Stimulated activated CD8-positive, alpha-beta memory T cell treated with anti-CD3 and anti-CD28 coated beads, Interleukin-7, amount 100 ng/mL, for 1 hour (primary cell): ENCODE measurements around the gene C16orf96.
"Not testable (repeated sequence)": the region's sequence is repeated elsewhere in the genome, so short reads cannot be mapped to it uniquely, and the experiment has no call there.

ENCODE experiments used
- DNase-seq, 2 donors: peaks; one replicate each; pipeline ENCODE4 v3.0.0-alpha.2; 2020; ENCODE audit warnings: low read depth in 2 of 2

The C16orf96 gene

DNA sequence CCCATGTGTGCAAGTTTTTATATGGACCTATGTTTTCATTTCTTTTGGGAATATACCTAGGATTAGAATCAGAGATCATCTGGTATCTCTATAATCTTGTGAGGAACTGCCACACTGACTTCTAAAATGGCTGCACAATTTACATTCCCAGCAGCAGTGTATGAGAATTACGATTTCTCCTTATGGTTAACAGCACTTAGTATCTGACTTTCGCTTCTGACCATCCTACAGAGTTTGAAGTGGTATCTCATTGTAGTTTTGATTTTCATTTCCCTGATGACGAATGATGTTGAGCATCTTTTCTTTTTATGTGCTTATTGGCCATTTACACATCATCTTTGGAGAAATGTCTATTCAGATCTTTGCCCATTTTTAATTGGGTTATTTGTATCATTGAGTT lies 10.0 kb downstream of the C16orf96 start:
- DNase-seq = no peak

DNA sequence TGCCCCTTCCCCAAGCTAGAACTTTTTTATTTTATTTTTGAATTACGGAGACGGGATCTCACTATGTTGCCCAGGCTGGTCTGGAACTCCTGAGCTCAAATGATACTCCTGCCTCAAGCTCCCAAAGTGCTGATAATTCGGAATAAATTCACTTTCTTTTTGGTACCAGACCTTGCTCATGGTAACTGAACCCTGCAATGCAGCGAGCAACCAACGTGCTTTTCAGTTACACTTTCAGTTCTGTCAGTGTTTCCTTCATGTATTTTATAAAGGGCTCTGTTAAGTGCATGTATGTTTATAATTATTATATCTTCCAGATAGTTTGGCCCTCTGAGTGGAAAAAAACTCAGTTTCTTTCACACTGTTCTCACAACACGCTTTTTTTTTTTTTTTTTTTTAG lies 13.9 kb downstream of the C16orf96 start:
- DNase-seq = no peak

DNA sequence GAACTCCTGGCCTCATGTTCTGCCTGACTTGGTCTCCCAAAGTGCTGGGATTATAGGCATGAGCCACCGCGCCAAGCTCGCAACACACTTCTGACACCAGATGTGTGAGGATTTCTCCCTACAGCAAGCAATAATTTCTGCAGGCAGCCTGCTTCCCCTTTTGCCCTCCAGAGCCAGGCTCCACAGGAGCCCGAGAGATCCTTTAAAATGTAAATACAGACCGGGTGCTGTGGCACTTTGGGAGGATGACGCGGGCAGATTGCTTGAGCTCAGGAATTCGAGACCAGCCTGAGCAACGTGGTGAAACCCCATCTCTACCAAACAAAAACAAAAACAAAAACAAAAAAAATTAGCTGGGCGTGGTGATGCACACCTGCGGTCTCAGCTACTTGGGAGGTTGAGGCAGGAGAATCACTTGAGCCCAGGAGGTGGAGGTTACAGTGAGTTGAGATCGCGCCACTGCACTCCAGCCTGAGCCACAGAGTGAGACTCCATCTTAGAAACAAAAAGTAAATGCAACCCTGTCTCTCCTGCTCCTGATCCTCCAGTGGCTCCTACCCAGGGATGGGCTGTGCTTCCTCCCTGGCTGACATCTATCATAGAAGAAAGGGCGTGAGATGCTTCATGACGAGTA lies 14.7 kb downstream of the C16orf96 start:
- DNase-seq = no peak

DNA sequence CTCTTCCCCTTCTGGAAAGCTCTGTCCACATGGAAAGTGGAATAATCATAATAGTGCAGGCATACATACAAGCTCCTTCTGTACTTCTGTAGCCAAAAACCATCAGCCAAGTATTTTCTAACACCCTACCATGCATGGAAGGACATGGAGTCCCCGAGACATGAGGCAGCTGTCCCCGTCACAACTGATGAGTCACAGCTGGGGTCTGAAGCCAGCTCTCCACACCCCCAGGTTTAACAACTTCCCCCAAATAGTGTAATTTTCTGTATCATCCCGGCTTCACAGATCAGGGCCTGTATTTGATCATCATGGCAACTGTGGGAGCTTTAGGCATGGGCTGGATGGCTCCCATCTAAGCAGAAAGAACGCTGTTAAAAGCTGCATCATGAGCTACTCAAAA lies 16.6 kb downstream of the C16orf96 start:
- DNase-seq = no peak

DNA sequence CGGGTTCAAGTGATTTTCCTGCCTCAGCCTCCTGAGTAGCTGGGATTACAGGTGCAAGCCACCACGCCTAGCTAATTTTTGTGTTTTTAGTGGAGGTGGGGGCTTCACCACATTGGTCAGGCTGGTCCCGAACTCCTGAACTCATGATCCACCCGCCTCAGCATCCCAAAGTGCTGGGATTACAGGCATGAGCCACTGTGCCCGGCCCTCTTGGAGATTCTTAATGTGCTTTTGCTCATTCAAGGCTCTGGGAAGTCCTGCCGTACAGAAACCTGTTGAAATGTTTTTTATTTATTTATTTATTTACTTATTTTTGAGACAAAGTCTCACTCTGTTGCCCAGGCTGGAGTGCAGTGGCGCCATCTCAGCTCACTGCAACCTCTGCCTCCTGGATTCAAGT lies 17.8 kb downstream of the C16orf96 start:
- DNase-seq = not testable (repeated sequence)

DNA sequence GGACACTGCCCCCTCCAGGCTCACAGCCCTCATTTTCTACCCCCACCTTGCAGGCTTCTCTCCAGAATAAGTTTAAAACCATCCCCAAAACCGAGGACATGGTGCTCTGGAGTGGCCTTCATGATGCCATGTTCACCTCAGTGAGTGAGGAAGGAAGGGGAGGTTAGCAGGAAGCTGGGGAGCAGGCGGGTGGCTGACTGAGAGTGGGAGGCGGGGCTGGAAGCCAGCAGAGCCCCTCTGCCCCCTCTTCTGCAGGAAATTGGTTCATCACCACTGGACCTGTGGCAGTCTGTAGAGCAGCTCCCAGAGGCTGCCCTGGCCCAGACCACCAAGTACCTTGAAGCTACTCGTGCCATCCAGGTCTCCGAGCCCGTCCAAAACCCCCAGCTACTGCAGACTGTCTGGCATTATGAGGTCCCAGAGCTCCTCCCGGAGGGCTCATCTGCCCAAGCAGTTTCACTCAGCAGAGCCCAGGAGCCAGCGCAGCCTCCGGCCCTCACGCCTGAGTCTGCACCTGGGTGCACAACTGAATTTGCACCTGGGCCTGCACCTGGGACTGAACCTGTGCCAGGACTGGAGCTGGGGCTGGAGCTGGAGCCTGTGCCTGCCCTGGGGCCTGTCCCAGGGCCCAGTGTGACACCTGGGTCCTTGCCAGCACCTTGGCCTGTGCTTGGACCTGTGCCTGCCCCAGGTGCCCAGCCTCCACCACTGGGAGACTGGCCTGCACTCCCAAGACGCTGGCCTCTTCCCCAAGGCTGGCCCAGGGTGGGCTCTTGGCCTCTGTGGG lies 19.0 kb downstream of the C16orf96 start:
- DNase-seq = no peak

DNA sequence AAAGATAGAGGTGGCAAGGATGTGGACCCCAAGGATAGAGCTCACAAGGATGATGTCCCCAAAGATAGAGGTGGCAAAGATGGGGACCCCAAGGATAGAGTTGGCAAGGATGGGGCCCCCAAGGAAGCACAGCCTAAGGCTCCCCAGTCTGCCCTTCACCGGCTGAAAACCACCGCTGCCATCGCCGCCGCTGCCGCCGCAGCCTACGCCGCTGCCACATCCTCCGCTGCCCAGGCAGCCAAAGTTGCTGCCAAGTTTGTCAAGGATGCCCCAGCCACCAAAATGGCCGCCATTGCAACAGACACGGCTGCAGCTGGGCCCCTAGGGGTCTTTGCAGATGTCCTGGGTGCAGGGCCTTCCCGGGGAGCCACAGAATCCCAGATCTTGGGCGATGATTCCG lies 19.9 kb downstream of the C16orf96 start:
- no peak for DNase-seq

DNA sequence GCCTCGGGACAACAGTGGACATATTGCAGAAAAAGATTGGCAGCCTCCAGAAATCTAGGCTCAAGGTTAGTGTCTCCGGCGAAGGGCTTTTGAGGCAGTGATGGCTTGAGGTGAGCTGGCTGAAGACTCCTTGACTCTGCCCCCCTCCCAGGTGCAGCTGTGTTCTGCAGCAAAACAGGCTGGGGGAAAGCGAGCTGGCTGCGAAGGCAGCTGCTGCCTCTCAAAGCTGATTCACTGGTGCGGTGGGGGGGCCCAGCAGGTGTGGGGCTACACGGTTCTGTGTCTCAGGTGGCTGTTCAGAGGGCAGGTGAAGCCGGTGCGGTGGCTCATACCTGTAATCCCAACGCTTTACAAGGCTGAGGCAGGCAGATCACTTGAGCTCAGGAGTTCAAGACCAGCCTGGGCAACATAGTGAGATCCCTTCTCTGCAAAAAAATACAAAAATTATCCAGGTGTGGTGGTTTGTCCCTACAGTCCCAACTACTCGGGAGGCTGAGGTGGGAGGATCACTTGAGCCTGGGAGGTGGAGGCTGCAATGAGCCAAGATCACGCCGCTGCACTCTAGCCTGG lies 22.9 kb downstream of the C16orf96 start:
- DNase-seq = no peak

DNA sequence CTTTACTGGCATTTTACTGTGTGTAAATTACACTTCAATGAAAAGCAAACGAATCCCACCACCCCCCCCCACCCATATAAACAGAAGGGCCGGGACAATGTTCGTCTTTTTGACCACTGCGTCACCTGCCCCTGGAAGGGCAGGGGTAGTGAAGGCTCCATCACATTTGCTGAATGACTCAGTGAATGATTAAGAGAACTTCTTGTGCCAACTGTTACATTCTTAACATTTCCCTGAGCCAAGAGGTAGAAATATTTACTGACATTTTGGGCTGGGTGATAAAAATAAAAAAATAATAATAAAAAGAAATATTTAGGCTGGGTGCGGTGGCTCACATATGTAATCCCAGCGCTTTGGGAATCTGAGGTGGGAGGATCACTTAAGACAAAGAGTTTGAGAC lies 24.1 kb downstream of the C16orf96 start:
- DNase-seq = no peak

DNA sequence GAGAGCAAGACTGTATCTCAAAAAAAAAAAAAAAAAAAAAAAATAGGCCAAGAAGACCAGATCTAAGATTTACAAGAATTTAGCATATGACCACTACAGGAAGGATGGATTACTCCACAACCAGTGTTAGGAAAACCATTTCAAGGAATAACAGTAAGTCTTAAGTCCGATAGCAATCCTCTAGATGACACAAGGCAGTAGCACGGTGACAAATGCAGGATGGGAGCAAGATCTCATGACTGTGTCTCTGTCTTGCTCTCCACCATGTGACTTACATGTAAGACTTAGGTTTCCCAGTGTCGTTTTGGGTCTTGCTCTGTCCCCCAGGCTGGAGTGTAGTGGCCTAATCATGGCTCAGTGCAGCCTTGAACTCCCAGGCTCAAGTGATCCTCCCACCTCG lies 27.8 kb downstream of the C16orf96 start:
- DNase-seq = no peak

DNA sequence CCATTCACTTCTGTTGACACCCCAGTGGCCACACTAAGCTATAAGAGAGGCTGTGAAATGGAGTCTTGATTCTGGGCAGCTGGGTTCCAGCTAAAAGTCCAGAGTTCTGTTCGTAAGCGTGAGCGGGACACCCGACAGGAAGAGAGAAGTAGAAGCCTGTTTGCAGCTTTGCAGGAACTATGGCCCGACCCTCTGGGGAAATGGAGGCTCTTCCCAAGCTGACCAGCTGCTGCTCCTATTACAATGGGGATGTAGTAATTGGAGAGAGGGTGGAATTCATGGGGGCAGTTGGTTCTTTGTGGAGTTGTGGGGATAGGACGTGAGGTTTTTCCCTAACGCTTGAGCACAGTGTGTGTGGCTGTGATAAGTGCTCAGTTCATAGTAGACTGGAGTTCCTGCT lies 30.2 kb downstream of the C16orf96 start:
- DNase-seq = no peak

DNA sequence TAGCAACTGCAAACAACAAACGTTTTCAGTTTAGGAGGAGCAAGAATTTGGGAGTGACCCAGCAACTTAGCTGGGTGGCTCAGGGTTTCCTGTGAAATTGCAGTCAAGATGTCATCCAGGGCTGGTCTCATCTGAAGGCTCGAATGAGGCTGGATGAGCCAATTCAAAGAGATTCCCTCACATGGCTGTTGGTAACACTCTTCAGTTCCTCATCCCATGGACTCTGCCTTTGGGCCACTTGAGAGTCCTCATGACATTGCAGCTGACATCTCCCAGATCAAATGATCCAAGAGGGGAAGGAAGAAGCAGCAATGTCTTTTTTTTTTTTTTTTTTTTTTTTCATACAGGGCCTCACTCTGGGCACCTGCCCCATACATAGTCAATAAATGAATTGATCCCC lies 32.2 kb downstream of the C16orf96 start:
- no peak for DNase-seq

DNA sequence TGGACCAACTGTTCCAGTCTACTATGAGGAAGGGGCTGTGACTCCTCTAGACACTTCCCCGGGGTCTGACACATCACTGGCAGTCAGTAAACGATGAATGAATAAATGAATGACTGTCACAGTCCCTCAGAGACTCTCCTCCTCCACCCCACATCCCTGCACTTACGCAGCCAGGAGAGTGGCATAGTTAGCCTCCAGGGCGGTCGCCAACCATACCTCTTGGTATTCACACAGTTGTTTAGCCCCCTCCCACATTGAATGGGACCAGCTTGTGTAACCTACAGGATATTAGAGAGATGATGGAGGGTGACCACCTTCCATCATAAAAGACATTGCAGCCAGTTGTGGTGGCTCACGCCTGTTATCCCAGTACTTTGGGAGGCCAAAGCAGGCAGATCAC lies 32.8 kb downstream of the C16orf96 start:
- no peak for DNase-seq

DNA sequence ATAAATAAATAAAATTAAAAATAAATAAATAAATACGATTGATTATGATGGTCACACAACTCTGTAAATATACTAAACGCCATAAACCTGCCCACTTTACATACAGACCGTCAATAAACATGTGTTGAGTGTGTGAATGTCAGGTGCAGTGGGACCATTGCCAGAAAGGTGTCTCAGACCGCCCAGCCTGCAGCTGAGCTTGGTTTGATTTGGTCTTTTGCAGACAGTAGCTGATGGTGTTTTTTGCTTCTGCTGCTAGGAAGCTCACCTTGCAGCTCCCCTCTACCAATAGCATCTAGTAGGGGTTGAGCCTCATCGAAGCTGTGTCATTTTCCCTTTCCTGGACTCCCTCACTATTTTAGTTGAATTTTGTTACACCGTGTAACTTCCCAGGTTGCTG lies 35.1 kb downstream of the C16orf96 start:
- no peak for DNase-seq

DNA sequence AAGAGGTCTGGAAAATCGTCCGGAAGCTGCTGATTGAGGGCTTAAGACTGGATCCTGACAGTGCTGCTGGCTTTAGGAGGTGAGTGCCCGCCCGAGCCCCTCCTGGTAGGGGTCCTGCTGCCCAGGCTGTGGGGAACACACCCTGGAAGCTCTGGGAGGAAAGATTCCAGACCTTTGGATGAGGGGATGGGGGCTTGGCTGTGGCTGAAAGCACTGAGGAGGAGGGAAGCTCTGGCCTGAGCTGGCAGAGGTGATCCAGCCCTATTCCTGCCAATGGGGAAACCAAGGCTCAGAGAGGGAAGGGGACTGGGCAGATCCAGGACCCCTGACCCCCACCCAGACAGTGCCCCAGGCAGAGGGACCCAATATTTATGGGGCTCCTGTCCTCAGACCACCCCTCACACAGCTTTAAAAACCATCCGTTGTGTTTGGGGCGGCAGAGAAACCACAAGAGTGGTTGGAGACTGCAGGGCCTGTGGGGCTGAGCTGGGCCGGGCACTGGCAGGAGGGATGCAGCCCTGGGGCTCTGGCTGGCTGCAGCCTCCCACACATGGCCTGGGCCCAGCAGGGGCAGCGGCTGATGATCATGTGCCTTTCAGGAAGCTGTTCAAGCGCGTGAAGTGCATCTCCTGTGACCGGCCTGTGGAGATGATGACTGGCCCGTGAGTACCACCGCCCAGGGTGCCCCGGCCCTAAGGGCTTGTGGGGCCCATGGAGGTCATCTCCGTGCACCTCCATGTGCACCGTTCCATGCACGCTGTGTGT lies 35.7 kb downstream of the C16orf96 start:
- no peak for DNase-seq

DNA sequence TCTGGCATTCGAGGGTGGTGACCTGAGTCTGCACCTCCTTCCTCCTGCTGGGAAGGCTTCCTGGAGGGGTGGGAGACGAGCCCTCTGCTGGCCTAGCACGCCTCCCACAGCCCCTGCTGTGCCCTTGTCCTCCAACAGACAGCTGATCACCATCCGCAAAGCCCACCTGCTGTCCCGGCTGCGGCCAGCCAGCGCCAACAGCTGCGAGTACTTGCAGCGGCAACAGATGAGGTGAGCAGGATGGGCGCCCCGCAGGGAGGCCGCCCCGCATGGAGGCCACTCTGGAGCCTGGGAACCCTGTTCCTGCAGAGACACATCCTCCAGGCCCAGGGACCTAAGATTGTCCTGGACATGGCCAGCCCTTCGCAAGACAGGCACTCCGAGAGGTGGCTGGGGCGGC lies 36.9 kb downstream of the C16orf96 start:
- no peak for DNase-seq

DNA sequence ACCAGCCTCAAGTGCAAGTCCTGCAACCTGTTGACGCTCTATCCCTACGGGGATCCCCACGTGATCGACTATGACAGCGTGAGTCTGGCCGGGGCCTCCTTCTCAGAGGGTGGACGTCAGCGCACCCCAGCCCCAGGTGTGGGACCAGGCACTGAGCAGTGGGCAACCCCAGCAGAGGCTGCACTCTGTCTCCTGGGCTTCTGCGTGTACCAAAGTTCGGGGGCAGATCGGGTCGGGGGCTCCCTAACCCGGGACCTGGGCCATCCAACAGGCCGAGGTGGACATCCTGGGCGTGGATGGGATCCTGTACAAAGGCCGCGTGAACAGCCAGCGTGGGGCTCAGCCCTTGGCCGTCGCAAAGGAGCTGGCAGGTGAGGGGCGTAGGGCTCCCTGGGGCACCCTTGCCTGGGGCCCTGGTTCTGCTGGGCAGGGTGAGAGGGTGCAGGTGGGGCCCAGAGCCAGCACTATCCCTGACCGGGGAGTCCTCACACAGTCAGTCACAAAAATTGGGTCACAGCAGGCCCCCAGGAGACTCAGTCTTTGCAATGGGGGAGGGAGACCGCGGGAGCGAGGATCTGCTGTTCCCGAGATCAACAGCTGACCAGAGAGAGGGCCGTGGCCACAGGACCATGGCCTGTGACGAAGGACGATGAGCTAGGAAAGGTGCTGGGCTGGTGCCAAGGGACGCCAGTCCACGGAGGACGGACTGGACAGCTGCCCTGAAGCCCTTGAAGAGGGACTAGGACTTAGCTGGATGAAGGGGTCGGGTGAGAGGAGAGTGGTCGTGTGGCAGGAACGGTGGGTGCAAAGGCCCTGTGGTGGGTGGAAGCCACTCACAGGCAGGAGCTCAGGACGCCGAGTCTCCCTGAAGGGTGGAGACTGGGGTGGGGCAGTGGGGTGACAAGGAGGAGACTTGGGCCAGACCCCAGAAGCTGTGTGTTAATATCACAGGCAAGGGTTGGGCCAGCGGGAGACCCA lies 38.6 kb downstream of the C16orf96 start:
- no peak for DNase-seq

DNA sequence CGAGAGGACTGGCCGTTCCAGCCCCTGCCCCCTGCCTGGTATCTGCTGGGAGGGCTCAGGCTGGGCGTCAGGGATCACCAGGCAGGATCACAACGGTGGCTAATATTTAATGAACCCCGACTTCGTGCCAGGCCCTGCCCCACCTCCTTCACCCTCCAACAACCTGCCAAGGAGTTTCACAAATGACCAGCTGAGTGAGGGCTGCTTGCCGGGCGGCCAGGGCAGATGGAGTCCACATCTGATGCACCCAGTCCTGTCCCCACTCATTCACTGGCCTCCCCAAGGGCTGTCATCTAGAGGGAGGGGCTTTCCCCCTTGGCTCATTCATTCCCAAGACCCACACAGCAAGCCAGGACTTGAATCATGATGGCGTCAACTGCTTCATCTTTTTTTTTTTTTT lies 41.0 kb downstream of the C16orf96 start:
- no peak for DNase-seq

DNA sequence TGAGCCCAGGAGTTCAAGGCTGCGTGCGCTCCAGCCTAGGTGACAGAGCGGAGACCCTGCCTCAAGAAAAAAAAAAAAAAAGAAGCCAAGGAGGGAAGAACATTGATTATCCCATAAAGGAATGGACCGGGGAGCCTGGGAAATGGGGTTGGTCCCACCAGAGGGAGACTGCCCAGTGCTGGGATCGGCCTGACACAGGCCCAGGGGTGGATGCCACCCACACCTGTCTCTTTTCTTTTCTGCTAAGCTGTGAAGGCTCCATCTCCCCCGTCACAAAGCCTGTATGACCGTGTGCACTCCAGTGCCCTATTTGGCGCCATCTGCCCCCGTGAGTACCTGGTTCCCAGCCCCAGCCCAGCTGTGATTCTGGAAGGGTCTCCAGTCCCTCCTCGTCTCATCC lies 42.9 kb downstream of the C16orf96 start:
- DNase-seq = no peak

DNA sequence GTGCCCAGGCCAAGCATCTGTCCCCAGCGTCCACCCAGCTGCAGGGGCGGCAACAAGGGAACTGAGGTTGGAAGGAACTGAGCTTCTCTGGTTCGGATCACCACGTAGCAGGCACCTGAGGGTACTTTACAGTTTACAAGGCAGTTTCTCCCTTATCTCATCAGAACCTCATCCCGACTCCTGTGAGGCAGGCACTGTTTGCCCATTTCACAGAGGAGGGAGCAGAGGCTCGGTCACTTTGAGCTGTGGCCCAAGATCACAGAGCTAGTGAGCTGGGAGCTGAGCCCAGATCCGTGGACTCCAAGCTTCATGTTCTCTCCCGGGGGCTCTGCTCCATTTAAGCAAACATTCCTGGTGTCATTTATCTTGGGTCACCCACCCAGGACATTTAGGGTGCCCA lies 43.4 kb downstream of the C16orf96 start:
- no peak for DNase-seq
